ENCODE data around the gene SERPINC1.
"Not testable (repeated sequence)": the region's sequence is repeated elsewhere in the genome, so short reads cannot be mapped to it uniquely, and the experiment has no call there.

The SERPINC1 gene

DNA sequence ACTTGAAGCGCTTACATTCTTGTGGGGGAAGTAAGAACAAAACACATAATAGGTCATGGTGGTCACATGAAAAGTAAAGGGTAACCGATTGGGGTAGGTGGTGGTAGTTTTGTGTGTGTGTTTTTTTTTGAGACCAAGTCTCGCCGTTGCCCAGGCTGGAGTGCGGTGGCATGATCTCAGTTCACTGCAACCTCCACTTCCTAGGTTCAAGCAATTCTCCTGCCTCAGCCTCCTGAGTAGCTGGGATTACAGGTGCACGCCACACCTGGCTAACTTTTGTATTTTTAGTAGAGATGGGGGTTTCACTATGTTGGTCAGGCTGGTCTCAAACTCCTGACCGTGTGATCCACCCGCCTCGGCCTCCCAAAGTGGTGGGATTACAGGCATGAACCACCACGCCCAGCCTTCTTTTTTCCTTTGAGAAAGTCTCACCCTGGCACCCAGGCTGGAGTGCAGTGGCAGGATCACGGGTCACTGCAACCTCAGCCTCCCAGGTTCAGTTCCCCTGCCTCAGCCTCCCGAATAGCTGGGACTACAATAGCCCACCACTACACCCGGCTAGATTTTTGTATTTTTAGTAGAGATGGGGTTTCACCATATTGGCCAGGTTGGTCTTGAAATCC, 54.9 kb downstream of the SERPINC1 start:
- DNase-seq, result not testable (repeated sequence)

DNA sequence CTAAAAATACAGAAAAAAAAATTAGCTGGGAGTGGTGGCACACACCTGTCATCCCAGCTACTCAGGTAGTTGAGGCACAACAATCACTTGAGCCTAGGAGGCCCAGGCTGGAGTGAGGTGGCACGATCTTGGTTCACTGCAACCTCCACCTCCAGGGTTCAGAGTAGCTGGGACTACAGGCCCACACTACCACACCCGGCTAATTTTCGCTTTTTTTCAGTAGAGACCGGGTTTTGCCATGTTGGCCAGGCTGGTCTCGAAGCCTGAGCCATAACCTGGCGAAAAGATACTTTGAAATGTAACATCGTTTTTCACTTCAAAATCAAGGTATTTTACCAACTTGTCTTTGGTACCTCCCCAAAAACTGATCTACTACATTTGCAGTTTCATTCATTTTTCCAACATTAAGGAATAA, 55.4 kb downstream of the SERPINC1 start:
- no peak for DNase-seq

DNA sequence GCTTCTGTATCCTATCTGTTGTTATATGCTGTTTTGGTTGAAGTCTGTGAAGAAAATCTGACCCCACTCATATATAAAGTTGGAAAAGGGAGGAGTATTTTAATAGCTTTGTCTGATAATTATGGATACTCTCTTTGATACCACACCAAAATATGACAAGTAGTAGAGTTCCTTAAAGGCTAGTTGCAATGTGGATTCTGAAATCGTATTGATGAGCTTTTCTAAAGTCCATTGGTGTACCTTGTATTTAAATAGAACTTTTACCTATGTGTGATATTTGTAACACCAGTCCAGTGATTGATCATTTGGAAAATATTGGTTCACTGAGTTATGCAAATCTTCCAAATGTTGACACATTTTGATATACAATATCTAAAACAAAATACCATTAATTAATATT, 57.1 kb downstream of the SERPINC1 start:
- DNase-seq, result no peak

DNA sequence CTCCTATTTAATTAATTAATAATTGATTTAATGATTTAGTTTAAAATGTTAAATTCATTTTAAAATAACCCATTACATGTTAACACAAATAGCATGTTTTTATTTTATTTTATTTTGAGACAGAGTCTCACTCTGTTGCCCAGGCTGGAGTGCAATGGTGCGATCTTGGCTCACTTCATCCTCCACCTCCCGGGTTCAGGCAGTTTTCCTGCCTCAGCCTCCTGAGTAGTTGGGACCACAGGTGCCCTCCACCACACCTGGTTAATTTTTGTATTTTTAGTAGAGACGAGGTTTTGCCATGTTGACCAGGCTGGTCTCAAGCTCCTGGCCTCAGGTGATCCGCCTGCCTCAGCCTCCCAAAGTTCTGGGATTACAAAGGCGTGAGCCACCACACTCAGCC, 57.6 kb downstream of the SERPINC1 start:
- not testable (repeated sequence) for DNase-seq

DNA sequence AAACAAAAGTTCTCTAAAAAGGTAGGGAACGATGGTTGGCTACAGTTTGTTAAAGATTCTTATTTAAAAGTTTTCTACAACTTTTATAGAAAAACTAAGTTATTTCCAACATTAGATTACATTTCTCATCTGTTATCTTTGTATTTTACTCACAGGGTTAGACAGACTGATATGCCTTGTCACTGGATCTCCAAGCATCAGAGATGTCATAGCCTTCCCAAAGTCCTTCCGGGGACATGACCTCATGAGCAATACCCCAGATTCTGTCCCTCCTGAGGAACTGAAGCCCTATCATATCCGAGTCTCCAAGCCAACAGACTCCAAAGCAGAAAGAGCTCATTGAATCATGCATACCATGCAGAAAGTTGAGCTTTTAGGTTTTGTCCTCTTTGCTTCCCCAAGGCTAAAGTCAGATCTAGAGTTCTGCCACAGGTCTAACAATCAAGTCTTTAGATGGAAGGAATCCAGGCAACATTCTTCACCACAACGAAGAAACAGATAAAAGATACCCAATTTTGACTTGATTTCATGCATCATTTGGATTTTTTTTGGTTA, 59.7 kb downstream of the SERPINC1 start:
- no peak for DNase-seq

DNA sequence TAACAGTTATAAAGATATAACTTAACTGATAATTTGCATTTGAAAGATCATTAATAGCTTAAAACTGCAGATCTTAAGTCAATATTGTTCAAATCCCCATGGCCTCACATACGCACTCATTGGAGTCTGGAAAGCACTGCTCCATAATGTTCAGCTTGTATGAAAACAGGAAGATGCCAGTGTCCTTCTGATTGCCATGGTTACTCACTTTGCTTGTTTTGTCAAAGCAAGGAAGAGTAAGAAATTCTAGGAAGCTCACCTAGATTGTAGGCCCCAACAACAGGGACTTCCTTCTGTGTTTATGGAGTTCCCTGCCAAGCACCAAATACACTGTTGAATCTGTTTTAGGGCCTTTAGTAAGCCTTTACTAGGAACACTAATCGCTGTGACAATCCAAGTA, 60.2 kb downstream of the SERPINC1 start:
- DNase-seq, result no peak

DNA sequence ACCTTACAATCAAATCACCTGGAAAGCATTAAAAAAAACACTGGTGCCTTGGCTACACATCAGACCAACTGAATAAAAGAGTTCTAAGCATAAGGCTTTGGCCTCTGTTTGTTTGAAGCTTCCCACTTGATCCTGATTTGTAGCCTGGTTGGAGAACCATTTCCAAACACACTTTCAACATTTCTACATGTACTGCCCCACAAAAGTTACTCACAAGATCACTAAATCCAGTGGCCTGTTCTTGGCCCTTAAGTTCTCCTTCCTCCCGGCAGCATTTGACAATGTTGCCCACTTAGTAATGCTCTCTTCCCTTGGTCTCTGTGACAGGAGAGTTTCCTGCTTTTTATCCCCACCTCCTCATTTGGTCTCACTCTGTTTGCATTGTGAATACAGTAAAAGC, 61.1 kb downstream of the SERPINC1 start:
- no peak for DNase-seq

Data from CD4-positive, alpha-beta T cell treated with Interleukin-17A for 4 hours (primary cell).